GM04504 (cell line): ENCODE measurements around the gene WDR37.
"Not testable (repeated sequence)": the region's sequence is repeated elsewhere in the genome, so short reads cannot be mapped to it uniquely, and the experiment has no call there.

ENCODE experiments used
- DNase-seq: peaks from one replicate; pipeline ENCODE4 v3.0.0-alpha.2; 2012; ENCODE audit warnings: low read depth

WDR37 gene

DNA sequence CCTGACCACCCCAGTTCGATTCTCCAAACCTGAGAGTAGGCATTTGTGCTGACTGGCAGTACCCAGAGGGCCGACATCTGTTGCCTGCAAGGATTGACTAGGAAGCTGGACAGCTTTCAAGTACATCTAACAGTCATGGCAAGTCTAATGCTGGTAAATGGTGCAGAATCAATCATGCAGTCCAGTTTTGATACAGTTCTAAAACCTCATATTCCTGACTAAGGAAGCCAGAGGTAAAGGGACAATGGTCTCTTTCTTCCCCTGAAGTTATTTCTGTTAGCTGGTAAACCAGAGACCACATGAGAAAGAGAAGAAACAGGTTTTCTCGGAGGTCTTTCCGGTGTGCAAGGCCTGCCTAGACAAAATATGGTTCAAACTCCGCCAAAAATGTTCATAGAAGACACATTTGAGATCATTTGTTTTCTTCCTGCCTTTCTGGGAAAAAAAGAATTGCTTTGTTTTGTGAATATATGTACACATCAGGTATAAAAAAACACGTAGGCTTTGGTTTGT, 97.1 kb downstream of the WDR37 start:
- no peak for DNase-seq

DNA sequence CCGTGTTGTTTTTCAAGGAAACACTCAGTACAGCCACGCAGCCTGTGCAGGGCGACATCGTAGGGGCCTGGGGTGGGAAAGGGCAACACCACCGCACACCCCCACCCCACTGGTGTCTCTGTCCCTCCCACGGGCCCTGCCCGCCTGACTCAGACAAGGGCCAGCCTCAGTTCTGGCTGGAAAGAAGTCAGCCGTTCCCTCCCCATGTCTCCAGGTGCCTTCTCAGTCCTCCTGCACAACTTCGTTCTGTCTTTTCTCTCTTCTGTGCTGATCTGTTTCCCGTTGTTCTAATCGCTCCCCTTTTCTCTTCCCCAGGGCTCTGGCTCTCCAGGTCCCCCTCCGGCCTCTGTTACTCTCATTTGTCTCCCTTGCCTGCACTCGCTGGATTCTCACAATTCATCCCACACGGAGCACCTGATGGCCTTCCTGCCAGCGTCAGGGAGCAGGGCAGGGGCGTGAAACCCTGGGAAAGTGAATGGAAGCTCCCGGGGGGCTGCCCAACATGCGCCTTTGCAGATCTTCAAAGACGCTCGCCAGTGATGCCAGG, 97.7 kb downstream of the WDR37 start:
- DNase-seq: no peak

DNA sequence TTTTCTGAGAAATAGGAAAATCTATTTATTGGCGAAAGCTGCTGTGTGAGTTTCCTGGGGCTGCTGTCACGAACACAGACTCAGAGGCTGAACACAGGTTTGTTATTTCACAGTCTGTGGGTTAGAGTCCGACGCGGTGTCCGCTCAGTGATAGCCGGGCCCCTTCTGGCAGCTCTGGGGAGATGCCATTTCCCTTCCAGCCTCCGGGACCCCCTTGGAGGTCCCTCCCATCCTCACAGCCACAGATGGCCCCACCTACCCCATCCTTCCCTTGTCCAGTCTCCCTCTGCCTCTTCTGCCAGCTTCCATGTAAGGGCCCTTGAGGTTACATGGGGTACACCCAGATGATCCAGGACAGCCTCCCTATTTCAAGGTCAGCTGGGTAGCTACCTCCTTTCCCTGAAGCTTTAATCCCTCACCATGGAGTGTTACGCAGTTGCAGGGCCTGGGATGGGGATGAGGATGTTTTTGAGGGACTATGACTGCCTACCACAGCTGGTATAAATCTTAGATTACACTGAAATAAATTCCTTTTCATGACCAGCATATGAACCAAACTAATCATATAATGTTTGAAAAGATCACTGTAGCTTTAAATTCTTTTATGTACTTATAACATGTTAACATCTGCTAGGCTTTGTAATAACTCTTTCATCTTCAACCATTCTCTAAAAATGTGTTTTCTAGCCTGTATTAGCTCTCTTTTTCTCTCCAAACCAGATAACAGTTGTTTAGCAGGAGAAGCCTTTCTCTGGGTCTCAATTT, 98.5 kb downstream of the WDR37 start:
- DNase-seq: no peak

DNA sequence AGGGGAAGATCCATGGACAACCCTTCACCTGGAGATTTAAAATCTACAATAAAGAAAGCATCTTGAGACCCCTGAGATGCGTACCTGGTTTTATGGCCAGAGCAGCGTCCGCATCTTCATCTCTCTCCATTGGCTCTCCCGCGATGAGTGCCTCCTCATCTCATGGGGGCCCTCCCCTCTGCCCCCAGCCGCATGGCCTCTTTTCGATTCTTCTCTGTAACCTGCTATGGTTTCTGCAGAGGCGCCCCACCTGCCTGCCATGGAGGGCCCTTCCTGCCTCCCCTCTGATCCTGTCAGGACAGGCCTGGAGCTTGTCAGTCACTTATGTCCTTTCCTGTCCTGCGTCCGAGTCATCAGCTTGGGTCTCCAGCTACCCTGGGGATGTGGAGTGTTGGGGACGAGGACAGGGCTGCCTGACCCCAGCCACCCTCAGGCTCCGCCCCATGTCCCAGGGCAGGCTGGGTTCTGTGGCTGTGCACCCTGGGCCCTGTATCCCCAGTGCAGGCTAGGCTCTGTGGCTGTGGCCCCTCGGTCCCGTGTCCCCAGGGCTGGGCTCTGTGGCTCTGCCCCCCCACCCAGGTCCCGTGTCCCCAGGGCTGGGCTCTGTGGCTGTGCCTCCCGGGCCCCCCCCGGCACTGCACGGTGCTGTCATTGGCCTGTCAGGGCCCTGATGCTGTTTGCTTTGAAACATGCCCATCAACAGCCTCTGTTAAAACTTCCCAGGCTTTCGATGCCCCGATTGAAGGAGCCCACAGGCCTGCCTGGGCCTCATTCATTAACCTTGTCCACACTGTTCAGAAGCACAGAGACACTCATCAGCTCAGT, 99.8 kb downstream of the WDR37 start:
- DNase-seq: no peak

DNA sequence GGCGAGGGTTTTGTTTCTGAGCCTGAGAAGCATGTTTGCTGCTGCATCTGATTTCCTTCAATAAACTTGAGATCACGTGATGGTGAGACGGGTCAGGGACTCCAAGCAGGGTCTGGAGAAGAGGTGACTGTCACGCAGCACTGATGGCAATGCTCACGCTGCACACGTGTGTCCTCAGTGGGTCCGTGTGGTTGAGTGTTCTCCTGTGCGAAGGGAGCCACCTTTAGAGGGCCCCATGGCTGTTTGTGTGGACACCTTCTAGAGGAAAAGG, 100.4 kb downstream of the WDR37 start:
- no peak for DNase-seq

DNA sequence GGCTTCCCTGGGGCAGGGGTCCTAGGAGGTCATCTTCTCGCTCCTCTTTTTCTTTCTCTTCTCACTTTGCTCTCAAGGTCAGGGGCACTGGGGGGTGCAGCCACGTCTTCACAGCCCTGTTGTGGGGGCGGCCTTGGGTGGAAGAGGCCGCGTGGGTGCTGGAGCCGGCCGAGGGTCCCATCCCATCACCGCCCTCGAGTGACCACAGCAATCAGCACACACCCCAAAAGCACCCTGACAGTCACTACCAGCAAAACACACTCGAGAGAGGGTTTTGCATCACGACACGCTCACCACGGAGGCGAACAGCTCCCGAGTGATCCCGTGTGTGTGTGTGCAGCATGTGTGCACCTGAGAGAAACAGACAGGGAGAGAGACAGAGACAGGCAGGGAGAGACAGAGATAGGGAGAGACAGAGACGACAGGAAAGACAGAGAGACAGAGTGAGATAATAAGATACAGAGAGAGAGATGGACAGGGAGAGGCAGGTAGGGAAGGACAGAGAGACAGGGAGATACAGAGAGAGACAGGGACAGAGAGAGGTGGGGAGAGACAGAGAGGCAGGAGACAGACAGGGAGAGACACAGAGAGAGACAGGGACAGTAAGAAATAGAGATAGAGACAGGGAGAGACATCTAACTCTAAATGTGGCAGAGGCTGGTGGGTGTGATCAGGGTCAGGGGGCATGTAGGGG, 100.9 kb downstream of the WDR37 start:
- no peak for DNase-seq

DNA sequence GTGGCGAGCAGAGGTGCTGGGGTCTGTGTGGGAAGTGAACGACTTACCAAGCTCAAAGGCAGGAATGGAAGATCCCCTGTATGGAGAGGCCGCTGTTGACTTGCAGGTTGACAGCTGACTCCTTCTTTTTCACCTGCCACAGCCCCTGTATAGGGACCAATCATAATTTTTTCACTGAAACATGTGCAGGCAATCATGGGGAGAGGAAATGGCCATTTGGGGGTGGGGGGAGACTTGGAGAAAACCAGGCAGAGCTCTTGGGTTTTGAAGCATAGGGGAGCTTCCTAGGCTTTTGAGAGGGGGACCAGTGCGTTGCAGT, 101.4 kb downstream of the WDR37 start:
- DNase-seq: no peak

DNA sequence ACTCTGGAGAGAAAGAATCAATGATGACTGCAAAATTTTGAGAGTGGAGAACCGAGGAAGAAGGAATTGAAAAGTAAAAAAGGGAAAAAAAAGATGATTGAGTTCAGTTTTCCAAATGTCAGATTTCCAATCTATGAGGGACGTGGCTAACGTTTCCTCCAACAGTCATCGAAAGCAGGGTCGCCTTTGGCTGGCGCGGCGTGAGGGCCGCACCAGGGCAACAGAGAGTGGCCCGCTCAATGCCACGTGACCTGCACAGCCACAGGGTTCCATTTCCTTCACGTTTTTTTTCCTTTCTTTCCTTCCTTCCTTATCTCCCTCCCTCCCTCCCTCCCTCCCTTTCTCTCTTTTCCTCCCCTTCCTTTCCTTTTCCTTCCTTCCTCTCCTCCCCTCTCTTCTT, 101.9 kb downstream of the WDR37 start:
- no peak for DNase-seq

DNA sequence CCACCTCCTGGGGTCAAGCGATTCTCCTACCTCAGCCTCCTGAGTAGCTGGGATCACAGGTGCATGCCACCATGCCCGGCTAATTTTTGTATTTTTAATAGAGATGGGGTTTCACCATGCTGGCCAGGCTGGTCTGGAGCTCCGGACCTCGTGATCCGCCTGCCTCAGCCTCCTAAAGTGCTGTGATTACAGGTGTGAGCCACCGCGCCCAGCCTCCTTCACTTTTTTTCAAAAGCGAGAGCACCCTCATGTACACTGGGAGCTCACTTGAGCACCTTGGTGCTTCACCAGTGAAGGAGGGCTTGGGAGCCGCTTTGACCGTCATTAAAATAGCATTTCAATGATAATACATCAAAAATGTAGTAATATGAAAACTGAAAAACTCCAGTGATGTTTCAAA, 102.4 kb downstream of the WDR37 start:
- DNase-seq: not testable (repeated sequence)

DNA sequence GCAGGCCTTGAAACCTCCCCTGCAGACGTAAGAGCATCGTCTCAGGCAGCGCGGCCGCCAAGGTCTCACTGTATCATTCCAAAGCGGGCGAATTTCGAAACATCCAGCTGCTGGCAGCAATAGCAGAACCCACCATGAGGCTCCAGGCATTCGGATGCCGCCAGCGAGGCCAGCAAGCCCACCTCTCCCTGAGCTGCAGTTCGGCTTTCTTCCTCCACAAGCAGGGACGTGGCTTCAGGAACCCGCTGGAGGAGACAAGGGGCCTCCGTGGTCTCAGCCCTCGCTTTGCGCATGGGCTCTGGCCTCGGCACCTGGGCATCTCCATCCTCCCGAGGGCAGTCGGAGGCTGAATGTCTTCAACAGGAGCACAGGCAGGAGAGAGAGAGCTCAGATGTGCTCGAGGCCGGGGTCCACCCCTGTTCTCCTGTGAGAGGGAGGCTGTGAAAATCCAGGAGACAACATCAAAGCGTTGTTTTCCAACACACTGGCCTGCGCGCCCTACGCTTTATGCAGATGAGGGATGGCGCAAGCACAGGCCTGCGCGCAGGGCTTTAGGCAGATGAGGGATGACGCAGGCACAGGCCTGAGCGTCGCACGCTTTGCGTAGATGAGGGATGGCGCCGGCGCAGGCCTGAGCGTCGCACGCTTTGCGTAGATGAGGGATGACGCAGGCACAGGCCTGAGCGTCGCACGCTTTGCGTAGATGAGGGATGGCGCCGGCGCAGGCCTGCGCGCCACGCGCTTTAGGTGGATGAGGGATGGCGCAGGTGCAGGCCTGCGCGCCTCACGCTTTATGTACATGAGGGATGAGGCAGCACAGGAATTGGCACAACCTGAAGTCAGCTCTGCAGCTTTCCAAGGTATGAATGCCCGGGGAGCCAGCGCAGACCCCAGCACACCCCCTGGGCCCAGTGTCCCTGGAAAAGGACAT, 103.2 kb downstream of the WDR37 start:
- DNase-seq: no peak

DNA sequence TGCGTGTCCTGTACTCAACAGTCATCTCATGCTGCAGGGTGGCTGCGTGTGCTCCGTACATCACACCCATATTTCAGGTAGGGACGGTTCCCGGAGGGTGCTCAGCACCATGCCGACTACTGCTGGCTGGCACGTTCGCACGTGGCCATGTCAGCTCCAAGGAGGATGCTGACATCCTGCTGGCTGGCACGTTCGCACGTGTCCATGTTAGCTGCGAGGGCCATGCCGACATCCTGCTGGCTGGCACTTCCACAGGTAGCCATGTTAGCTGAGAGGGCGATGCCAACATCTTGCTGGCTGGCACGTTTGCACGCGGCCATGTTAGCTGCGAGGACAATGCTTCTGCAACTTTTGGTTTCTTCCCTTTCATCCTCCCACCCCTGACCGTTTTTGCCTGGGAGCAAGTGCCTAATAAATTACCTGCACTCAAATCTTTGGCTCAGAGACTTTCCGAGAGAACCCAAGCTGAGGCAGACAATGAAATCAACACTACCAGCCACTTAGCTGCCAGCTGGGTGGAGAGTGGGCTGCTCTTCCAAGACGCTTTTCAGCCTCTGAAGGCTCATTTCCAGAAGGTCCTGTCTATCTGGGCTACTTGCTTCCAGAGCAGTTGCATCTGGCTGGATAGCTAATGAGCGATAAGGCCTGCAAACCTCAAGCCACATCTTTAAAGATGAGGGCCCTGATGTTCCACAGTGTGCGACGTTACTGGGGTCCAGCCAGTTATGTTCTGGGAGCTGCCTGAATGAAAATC, 104.6 kb downstream of the WDR37 start:
- DNase-seq: no peak

DNA sequence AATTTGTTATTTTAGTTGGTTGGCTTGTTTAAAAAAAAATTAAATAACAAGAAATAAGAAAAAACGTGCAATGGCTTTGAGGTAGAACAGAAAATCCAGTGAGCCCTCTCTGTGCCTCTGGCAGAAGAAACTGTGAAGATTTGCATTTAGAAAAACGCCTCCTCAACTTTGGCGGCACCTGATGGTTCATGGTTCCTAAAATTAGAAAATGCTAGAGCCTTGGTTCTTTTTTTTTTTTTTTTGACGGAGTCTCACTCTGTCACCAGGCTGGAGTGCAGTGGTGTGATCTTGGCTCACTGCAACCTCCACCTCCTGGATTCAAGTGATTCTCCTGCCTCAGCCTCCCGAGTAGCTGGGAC, 105.1 kb downstream of the WDR37 start:
- DNase-seq: not testable (repeated sequence)

DNA sequence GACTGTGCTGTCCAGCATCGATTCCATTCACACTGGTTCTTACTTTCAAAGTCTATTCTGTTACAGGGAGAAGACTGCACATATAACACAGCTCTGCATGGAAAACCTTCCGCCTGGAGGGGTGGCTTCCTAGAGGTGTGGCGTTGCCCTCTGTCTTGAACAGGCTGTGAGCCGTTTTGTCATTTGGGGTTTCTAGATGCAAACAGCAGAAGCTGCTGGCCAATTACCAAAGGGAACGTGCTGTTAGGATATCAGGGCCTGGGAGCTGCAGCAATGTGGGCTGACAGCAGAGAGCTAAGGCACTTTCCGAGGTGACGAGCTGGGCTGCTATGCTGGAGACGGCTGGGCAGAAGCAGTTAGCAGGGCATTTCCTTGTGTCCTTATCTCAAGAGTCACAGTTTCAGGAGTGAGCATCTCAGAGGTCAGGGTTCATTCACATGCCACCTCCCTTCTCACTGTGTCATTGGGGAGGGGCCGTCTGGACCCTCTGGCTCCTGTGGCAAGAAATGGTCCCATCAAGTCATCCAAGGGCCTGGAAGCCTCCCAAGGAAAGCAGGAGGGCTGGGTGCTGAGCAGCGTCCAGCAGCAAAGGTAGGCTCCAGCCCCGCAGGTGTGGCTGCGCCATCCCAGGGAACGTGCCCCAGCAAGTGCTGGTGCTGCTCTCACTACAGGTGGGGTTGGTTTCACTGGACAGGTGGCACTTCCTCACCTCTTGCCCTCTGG, 106.5 kb downstream of the WDR37 start:
- no peak for DNase-seq

DNA sequence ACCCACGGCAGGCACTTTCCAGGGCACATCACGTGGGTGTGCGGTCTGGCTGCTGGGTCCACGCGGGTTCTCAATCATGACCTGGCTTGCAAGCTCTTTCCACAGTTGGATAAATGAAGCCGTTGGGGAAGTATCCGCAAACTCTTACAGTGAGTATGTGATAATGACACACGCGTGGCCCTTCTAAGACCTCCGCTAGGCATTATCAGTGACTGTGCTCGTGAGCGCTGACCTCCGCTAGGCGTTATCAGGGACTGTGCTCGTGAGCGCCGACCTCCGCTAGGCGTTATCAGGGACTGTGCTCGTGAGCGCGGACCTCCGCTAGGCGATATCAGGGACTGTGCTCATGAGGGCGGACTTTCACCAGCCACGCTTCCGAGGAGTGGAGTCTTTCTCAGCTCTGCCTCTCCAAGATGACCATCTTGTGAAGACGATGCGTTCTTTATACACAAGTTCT, 107.0 kb downstream of the WDR37 start:
- no peak for DNase-seq

DNA sequence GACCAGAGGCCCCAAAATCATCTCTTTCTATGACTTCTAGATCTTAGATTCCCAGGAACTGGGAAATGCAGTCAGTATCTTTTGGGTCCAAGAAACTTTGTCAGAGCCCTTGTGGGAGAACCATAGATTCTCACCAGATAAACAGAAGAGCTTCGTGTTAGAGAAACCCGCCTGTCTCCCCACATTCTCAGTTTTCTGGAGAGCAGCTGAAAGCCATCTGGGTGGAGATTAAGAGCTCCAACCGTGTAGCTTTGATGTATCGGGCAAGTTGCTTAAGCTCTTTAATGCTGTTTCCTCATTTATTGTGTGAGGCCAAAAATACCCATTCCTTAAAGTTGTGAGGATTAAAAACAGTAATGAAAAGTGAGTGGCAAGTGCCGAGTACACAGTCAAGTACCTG, 107.6 kb downstream of the WDR37 start:
- no peak for DNase-seq

DNA sequence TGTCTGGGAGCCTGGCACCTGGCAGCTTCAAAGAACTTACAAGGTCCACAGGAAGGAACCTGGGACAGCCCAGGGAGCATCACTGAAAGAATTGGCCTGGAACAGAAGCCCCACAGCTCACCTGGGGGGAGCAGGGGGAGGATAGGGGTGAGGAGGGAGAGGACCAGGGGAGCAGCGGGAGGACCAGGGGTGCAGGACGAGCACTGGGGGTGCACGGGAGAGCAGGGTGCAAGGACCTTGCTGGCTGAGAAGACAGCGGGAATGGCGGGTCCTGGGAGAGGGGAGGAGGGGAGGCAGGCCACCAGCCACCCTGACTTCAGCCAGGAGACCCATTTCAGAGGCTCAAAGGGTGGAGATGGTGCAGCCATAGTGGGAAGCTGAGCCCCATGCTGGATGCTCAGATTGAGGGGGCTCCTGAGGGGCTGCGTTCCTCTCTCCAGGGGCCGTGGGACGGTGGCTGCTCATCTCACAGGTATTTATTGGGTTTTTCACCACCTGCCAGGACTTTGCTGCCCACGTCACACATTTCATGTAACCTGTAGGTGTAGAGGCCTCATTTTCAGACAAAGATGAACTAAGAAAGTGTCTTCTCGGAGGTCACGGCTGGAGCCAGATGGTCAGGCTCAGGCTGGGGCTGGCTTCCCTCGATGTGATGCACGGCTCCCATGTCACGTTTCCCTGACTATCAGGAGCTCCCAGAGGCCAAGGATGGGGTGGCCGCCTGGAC, 110.1 kb downstream of the WDR37 start:
- DNase-seq: no peak

DNA sequence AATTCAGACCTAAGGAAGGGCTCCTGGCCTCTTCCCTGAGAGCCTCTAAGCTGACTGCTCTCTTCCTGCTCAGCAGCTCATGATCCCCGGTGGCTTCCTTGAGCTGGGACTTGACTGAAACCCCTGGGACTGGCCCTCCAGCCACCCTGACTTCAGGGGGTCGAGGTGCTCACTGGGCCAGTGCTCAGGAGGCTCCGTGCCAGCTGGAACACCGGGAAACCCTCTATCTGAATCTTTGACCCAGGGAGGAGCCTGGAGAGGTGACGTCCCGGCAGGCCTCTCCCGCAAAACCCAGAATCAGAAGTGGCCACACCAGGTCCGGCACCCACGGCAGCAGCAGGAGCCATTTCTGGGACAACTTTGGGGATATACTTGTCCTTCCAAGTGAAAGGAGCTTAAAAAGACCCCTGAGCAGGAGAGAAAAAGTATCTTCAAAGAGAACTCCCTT, 110.7 kb downstream of the WDR37 start:
- DNase-seq: no peak

DNA sequence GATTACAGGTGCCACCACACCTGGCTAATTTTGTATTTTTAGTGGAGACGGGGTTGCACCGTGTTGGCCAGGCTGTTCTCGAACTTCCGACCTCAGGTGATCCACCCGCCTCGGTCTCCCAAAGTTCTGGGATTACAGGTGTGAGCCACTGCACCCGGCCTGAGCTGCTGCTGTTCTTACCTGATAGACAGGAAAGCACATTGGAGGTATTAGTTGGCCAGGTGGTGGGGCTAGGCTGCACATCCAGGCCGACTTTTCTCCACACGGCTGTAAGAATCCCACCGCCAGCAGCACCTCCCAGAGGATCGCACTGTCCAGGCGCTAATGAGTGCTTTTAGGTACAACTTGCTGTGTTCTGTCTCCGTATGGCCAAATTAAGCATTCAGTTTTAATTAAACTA, 112.6 kb downstream of the WDR37 start:
- no peak for DNase-seq

DNA sequence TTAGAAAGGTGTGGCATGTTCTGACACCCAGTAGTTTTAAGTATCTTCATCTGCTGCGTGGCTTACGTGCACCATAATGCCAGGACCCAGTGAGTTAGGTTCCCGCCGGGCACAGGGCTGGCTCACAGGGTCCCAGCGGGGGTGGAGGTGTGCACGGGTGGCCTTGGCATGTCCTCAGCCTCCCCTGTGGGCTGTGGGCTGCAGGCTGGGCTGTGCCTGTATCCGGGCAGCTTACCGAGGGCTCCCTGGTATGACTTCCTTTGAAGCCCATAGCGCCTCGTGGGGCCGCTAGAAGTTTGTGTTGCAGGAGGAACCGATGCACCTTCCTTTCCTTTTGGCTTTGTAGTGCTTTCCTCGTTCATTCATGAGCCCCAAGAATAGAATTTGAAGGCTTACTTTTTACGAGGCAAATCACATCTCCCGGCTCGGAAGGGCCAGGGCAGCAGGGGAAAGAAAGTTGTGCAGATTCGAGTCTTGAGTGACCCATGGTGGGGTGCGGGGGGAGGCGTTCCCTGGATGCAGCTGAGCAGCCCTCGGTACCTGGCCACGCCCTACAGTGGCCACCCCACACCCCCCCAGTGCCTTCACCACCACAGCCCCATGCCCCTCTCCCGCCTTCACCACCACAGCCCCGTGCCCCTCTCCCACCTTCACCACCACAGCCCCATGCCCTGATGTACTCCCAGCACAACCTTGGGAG, 113.2 kb downstream of the WDR37 start:
- no peak for DNase-seq
